ENCODE data around the gene OSBPL3. TPM values are rescaled to one million over a fixed set of nuclear protein-coding genes. Genes with fewer than 3 reads are reported as not detected.

Gene OSBPL3
- total RNA-seq, 1 donor from 2014 or later, result 35.2 TPM

DNA sequence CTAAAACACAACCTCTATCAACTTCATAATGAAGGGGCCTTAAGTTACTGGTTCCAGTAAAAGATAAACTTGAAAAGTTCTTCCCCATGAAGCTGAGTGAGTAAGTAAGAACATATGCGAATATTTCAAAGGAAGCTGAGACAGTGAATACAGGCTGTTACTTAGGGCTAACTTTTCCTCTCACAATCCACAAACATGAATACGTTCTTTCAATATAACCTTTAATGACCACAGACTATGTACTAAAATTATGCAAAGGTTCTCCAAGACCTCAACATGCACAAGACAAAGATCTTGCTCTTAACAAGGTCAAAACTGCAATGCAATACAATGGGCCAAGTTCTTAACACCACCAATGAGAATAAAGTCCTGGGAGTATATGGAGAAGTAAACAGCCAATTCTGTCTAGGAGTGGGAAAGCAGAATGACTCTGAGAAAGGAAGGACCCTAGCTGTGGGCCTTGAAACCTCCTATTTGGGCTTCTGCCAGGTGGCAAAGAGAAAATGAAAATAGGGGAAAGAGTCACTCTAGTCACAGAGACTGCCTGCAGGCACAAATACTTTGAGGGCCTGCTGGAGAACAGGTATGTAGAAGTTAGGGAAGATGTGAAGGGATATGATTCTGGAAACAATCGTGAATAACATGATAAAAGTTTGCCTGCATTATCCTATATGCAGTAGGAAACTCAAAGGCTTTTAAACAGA is 43.7 kb downstream of the OSBPL3 start:
- H3K36me3 ChIP-seq (ENCODE audit: control insufficient read depth, insufficient read depth, low read length), result no peaks in the 10 kb centered on the region
- no peak overlapping the region for H3K4me3 ChIP-seq (ENCODE audit: low read depth, low read length)
- no peak for DNase-seq (ENCODE audit: low read depth)
- no peaks in the 10 kb centered on the region for H3K27me3 ChIP-seq (ENCODE audit: control insufficient read depth, insufficient read depth, low read length)
- TF ChIP-seq CTCF (IDR thresholded peaks at IDR 0.05; ENCODE audit: insufficient read depth, low read length, poor library complexity, severe bottlenecking), result no peak

- no peak for TF ChIP-seq CTCF (IDR thresholded peaks at IDR 0.05; ENCODE audit: insufficient read depth, low read length, poor library complexity, severe bottlenecking)
- DNase-seq (ENCODE audit: low read depth), result no peak
- Histone ChIP-seq H3K27me3 (ENCODE audit: control insufficient read depth, insufficient read depth, low read length) (no peaks in the 10 kb centered on the region), H3K4me3 (ENCODE audit: low read depth, low read length) (no peak overlapping the region), H3K36me3 (ENCODE audit: control insufficient read depth, insufficient read depth, low read length) (no peaks in the 10 kb centered on the region)
Observed at GRCh38 chr7:24933298-24933697, 46.7 kb downstream of the OSBPL3 start.

DNA sequence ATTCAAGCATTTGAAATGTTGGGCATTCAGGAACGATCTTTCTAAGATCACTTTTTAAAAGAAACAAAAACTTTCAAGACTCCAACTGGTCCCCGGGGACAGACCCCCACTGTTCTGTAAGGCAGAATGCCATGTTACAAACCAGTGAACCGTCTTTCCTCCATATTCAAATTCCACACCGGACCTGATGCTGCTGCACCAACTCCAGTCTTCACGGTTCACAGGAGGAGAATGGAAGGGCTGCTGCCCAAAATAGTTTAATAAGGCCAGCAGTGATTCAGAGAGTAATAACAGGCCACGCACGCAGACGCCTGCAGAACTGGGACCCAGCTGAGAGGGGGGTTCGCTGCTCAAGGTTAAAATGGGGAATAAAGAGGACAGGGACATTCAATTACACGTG is 47.2 kb downstream of the OSBPL3 start:
- TF ChIP-seq CTCF (IDR thresholded peaks at IDR 0.05; ENCODE audit: insufficient read depth, low read length, poor library complexity, severe bottlenecking), result no peak
- no peak overlapping the region for H3K4me3 ChIP-seq (ENCODE audit: low read depth, low read length)
- no peak for DNase-seq (ENCODE audit: low read depth)
- no peaks in the 10 kb centered on the region for H3K27me3 ChIP-seq (ENCODE audit: control insufficient read depth, insufficient read depth, low read length)
- no peaks in the 10 kb centered on the region for H3K36me3 ChIP-seq (ENCODE audit: control insufficient read depth, insufficient read depth, low read length)

DNA sequence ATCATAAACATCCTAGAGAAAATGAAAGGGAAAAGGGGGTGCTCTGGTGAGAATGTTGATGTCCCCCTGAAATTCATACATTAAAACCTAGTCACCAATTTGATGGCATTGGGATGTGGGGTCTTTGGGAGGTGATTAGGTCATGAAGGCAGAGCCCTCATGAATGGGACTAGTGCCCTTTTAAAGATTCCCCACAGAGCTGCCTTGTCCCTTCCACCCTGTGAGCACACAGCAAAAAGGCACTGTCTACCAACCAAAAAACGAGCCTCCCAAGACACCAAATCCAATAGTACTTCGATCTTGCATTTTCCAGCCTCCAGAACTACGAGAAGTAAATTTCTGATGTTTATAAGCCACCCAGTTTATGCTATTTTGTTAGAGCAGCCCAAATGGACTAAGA is 47.6 kb downstream of the OSBPL3 start:
- no peak for DNase-seq (ENCODE audit: low read depth)
- no peaks in the 10 kb centered on the region for H3K36me3 ChIP-seq (ENCODE audit: control insufficient read depth, insufficient read depth, low read length)
- H3K4me3 ChIP-seq (ENCODE audit: low read depth, low read length), result no peak overlapping the region
- H3K27me3 ChIP-seq (ENCODE audit: control insufficient read depth, insufficient read depth, low read length), result no peaks in the 10 kb centered on the region
- TF ChIP-seq CTCF (IDR thresholded peaks at IDR 0.05; ENCODE audit: insufficient read depth, low read length, poor library complexity, severe bottlenecking), result no peak

GRCh38 chr7:24931844-24932243 is 48.1 kb downstream of the OSBPL3 start:
- DNase-seq (ENCODE audit: low read depth), result no peak
- no peak overlapping the region for H3K4me3 ChIP-seq (ENCODE audit: low read depth, low read length)
- no peaks in the 10 kb centered on the region for H3K27me3 ChIP-seq (ENCODE audit: control insufficient read depth, insufficient read depth, low read length)
- H3K36me3 ChIP-seq (ENCODE audit: control insufficient read depth, insufficient read depth, low read length), result no peaks in the 10 kb centered on the region
- no peak for TF ChIP-seq CTCF (IDR thresholded peaks at IDR 0.05; ENCODE audit: insufficient read depth, low read length, poor library complexity, severe bottlenecking)

GRCh38 chr7:24930856-24931255 is 49.1 kb downstream of the OSBPL3 start:
- no peak for DNase-seq (ENCODE audit: low read depth)
- H3K27me3 ChIP-seq (ENCODE audit: control insufficient read depth, insufficient read depth, low read length), result no peaks in the 10 kb centered on the region
- H3K4me3 ChIP-seq (ENCODE audit: low read depth, low read length), result no peak overlapping the region
- TF ChIP-seq CTCF (IDR thresholded peaks at IDR 0.05; ENCODE audit: insufficient read depth, low read length, poor library complexity, severe bottlenecking), result no peak
- no peaks in the 10 kb centered on the region for H3K36me3 ChIP-seq (ENCODE audit: control insufficient read depth, insufficient read depth, low read length)
